SH-SY5Y (cell line): ENCODE measurements around the gene NEK6.

ENCODE experiments used
- GATA2 ChIP-seq: IDR thresholded peaks from 2 replicates; pipeline ENCODE4 v1.6.1; 2011; ENCODE audit warnings: mild to moderate bottlenecking, low read depth, low read length
- GATA3 ChIP-seq: IDR thresholded peaks from 2 replicates; pipeline ENCODE4 v1.6.1; 2011; ENCODE audit warnings: low read depth, mild to moderate bottlenecking, low read length, moderate library complexity

GRCh38 chr9:124263800-124264426 is 6.2 kb downstream of the NEK6 start:
- TF ChIP-seq GATA2 (no peak), GATA3 (no peak)
